HG02798 (cell line): ENCODE measurements around the gene NGLY1.

ENCODE experiments used
- ATAC-seq: cut with Tn5 transposase; IDR thresholded peaks from one replicate; pipeline ENCODE4 v1.9.1; 2021; ENCODE audit warnings: mild to moderate bottlenecking; ENCODE audit not compliant: unreplicated experiment, poor library complexity

Gene NGLY1

DNA sequence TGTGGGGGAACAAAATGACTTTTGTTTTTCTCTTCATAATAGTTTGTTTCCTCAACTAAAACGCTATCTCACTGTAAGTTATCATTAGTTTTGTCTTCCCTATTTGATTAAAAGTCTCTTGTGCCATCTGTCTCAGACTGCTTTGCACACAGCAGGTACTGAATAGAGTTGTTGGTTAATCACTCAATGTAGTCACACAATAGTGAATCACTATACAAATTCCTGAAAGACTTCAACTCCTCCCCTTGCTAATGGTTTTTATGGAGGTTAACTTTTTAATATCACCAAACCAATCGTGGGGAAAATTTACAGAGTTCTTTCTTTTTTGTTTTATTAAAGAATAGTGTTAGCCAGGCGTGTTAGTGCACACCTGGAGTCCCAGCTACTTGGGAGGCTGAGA, 2.6 kb upstream of the NGLY1 start:
- ATAC-seq, result no peak

DNA sequence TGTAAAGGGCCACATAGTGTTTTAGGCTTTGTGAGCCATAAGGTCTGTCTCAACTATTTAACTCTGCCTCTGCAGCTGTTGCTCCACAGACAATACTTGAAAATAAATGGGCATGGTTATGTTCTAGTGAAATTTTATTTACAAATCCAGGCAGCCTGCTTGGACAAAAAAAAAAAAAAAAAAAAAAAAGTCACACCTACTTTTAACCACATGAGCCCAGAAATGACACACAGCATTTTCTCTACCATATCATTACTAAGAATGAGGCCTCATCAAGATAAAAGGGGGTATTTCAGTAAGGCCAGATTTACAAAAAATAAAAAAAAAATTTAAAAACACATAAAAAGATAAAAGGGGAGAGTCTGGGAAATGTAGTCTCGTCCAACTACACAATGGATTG, 1.7 kb upstream of the NGLY1 start:
- ATAC-seq, result no peak

DNA sequence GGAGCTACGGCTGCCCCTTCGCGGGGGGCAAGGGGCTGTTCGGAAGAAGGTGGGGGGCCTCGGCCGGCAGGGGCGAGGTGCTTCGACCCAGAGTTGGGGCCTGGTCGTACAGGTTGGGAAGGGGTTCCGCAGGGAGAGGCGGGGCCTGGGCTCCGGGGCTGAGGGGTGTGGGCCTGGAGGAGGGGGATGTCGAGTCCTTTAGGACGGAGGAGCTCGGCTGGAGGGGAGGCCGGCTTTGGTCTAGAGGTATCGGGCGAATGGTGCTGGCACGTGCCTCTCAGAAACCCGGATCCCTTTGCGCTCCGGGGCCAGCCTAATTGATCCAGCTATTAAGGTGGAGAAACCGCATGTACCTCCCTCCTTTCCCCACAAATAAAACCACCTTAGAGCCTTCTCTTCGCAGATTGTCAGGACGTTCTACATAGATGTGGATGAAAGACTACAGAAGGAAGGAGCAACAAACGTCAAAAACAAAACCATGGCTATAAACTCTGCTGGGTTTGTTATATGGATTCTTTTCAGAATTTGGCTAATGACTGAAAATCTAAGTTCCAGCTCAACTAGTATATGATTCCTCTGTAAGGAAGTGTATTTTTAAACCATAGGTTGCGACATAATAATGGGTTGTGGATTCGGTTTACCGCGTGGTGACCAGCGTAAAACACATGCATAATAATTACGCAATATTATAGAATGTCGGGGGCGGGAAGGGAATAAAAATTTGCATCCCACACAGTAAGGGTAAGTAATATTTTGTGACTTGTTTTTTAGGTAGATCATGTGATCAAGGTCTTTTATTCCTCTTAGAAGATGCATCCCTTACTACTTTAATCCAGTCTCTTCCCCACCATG, 644 bp upstream of the NGLY1 start:
- peak; percentile 28 for ATAC-seq

DNA sequence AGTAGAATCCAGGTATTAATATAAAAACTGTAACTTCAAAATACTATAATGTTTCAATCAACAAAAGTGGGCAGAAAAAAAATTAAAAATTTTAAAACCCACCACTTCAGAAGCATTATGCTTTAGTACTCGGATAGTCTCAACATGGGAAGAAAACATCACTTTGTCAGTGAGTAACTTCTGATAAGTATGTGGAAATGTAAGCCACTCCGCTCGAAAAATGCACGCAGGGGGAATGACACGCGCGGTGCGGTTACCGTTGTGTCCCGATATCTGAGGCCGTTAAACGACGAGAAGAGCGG, 656 bp downstream of the NGLY1 start:
- no peak for ATAC-seq

DNA sequence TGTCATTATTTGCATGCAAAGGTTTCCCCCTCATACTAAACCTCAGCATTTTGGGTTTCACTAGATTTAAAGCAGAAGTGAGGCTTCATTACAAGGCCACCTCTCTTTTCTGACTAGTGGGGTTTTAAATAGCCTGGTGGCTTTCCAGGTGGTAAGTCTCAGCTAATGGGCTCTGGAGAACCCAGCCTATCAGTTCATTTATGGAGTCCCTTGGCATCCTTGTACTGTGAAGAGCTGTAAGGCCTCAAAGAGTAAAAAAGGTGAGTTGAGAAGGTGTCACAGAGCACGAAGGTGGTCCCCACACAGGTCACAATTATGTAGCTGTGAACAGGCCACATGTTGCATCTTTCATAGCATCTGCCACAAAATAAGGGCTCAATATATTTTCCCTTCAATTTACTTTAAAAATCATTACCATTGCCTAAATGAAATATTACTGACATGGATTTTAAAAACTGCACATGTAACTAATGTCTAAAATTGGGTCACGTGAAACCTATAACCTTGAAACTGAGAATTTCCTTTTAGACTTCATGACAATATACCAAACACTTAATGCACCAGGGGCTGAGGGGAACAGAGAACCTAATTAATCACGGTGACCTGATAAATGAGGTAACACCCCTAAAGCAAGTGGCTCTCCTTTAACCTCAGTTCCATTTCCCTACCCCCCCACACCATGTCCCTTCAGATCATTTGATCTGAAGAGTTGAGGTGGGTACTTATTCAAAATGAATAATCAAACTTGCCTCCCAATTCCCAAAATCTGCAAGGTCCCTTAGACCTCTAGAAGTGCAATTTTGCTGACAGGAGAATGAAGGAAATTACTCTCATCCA, 1.3 kb downstream of the NGLY1 start:
- peak; percentile 66 for ATAC-seq

DNA sequence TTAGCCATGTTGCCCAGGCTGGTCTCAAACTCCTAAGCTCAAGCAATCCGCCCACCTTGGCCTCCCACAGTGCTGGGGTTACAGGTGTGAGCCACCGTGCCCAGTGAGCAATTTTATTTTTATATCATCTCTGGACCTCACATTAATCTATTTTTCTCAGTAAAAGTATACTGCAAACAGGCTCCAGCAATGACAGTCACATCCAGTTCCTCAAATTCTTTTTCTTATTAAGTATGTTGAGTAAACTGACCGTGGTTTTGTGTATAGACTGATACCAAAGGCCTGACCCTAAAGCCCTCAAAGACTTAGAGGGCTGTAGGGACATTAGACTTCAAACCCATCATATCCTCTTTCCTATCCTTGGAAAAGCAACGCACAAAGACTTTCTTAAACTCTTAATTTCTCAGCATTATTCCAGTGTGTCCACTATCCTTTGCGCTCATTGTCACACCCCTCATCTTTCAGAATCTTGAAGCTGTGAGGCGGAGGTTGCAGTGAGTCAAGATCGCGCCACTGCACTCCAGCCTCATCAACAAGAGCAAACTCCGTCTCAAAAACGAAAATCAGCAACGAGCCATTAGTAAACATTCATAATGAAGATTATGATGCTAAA, 2.0 kb downstream of the NGLY1 start:
- no peak for ATAC-seq

DNA sequence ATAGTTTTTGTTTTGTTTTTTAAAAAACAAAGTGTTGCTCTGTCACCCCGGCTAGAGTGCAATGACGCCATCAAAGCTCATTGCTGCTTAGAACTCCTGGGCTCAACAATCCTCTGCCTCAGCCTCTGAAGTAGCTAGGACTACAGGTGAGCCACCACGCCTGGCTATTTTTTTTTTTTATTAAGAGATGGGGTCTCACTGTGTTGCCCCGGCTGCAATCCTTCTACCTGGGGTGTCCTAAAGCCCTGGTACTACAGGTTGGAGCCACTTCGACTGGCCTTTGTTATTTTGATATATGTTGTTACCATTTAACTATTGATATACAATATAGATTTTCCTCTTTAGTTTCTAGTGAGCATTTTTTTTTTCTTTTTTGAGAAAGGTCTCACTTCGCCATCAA, 2.6 kb downstream of the NGLY1 start:
- ATAC-seq, result no peak

DNA sequence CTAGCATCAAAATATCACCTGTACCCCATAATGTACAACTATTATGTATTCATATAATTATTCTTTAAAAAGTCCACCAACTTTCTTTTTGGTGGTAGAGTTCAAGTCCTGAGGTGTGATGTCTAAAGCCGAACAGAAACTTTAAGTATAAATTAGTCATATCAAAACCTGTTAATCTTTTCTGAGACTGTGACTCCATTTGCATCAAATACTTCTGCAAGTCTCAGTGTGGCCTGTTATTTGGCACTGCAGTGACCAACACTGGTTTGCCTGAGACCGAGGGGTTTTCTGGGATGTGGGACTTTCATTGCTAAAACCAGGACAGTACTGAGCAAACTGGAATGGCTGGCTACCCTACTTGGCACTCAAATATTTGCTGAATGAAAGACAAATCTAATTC, 7.3 kb downstream of the NGLY1 start:
- peak; percentile 66 for ATAC-seq

DNA sequence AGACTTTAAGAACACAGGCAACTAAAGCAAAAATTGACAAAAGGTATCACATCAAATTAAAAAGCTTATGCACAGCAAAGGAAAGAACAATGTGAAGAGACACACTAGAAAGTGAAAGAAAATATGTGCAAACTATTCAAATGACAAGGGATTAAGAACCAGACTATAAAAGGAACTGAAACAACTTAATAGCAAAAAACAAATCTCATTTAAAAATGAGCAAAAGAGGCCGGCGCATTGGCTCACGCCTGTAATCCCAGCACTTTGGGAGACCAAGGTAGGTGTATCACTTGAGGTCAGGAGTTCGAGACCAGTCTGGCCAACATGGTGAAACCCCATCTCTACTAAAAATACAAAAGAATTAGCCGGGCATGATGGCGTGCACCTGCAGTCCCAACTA, 14.4 kb downstream of the NGLY1 start:
- ATAC-seq, result peak; percentile 92

DNA sequence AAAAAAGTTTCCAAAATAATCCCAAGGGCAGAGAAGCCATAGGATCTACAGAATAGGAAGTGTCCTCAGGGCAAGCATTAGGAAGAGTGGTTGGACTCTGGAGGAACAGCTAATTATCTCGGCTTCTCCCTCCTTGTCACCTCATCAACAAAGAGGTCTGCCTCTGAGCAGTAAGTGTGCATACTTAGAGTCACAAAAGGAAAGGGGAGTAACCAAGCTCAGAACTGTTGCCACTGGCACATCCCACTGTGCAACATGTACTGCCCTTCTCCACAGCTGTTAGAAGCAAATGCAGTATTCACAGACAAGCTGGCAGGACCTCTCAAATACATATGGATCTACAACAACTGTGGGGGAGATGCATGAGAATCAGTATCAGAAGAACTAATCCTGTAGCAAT, 31.5 kb downstream of the NGLY1 start:
- ATAC-seq, result no peak

DNA sequence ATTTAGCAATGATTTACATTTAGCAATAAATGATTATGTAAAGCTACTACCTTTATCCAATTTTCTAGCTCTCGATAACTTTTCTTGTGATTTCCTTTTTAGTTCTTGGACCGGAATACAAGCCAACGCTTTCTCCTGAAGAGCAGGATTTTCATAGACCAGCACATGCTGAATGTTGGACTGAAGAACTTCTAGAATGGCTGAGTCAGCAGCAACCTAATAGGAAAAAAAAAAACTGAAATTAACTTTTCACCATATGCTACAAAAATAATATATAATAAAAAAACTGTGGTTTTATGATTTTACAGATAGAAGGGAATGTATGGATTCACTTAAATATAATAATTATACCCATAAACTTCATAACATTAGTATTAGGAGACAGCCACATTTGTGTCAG, 32.2 kb downstream of the NGLY1 start:
- no peak for ATAC-seq

DNA sequence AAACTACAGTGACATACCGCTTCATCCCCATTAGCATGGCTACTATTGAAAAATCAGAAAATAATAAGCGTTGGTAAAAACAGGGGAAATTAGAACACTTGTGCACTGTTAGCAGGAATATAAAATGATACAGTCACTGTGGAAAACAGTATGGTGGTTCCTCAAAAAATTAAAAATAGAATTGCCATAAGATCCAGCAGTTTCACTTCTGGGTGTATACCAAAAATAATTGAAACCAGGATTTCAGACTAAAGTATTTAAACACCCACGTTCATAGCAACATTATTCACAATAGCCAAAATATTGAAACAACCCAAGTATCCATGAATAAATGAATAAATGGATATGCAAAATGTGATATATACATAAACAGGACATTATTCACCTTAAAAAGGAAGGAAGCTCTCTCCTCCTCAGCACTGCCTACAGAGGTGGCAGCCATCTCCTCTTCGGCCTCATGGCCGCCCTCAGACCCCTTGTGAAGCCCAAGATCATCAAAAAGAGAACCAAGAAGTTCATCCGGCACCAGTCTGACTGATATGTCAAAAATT, 34.1 kb downstream of the NGLY1 start:
- ATAC-seq, result no peak

DNA sequence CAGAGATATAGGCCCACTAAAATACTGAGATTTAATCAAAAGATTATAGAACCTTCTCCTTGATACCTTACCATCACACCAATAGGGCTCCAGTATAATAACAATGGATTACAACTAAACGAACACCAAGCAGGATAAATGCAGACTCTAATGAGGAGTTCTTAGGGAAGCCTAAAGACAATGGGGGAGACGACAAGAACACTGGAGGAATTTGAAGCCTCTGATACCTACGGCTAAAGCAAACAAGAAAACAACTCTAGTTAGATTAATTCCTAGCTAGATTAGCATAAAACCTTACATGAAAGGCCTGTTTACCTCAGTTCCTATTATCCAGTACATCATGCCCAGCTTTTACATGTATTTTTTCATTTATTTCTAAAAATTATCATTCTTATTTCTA, 35.1 kb downstream of the NGLY1 start:
- no peak for ATAC-seq

DNA sequence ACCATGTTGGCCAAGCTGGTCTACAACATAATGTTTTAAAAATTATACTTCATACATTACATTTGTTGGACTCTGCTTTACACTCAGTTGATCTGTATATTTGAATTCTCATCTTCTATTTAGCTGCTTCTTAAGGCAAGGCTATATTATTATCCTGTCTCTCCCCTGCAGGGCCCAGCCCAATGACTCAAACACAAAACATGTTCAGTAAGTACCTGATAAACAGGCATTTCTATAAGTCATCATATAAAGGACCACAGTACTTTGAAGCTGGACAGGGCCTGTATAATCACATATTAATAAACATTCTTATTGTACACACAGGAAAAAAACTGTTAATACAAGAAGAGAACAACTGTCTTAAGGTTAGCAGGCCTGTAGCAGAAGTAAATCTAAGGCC, 36.2 kb downstream of the NGLY1 start:
- ATAC-seq, result no peak

DNA sequence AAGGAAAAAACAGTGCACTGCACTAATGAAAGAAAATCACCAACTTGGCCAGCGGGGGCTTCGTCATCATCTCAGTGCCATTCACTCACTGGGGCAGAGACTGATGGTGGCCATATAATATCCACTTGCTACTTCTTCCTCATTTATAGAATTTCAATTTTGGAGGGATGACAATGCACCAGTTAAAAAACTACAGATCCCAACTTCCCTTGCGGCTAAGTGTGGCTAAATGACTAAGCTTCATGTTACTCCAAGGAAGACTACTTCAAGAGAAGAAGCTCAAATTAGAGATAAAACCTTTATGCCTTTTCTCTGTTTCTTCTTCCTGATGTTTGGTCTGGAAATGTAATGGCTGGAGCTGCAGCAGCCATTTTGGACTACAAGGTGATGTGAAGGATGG, 38.8 kb downstream of the NGLY1 start:
- ATAC-seq, result no peak

DNA sequence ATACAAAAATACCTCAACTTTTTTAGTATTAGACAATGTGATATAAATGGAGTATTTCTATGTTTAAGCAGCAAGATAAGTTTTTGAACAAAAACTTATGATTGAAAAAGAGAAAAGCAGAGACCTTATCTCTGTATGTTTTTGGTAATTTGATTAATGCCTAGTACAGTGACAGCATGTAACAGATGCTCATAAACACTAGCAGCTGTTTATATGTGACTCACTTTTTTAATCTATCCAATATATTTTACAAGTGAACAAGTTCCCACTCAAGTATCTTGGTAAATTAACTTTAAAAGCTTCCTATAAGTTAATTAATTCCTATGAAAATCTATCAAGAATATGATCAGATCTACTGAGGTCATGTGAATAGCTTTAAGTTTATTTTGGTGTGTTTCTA, 55.1 kb downstream of the NGLY1 start:
- no peak for ATAC-seq

DNA sequence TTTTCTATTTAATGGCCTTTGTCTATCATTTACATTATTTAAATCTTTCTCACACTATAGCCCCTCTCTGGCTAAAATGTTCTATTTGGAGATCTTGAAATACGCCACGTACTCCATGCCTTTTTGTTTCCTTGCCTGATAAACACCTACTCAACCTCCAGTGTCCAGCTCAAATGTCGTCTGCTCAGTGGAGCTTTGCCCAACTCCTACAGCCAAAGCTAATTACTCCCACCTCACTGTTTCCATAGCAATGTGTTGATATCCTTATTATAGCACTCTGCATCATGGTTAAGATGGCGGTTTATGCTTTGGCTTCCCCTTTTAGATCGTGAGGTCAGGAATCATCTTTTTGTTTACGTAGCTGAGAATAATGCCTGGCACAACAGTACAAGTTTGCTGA, 55.9 kb downstream of the NGLY1 start:
- ATAC-seq, result no peak

DNA sequence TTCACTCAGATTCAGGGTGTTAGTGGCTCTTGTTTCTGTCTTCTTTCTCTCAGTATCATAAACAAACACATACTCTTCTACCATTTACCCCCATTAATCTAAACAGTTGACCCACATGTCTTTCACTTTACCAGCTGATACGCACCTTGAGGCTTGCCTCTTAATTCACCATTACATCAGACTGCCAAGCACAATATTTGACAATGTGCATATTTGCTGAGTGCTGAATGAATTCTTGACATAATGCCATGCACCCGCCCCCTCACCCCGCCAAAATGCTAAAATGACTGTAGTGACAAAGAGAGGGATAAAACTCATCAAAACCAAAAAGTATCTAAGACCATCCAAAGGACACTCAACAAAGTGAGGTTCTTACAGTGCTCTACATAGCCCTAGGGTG, 57.4 kb downstream of the NGLY1 start:
- ATAC-seq, result no peak

DNA sequence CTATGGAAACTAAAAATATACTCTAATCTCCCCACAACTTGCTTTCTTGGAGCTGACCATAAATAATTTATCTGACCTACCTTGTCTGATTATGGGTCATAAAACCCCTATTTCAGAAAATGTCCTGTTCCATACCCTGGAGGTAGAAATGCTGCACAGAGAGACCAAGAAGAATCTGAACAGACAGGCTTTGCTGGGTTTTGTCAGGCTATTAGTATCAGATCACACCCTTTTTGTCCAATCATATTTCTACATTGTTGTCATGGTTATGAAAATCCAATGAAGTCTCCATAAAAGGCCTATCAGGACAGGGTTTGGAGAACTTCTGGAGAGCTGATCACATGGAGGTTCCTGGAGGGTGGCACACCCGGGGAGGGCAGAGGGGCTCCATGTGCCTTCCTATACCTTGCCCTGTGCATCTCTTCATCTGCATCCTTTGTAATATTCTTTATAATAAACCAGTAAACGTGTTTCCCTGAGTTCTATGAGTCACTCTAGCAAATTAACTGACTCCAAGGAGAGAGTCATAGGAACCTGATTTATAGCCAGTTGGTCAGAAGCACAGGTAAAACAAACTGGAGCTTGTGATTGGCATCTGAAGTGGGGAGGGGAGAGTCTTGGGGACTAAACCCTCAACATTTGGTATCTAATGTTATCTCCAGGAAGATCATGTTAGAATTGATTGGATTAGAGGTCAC, 58.1 kb downstream of the NGLY1 start:
- no peak for ATAC-seq

DNA sequence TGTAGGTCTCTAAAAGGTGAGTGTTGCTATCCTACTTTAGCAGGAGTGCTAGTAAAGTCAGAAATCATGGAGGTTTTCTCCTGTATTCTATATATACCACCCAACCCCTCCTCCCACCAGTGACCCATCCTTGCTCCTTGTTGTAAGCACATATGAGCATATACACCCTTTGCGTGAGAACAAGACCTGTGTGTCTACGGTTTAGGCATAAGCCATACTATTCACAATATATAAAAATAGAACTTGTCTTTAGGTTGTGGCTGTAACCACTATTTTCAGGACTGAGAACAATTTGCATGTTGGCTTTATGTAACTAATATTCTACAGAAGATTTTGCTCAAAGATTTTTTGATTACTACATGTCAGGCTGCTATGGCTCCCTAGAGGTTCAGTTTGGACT, 59.4 kb downstream of the NGLY1 start:
- ATAC-seq, result peak; percentile 76

DNA sequence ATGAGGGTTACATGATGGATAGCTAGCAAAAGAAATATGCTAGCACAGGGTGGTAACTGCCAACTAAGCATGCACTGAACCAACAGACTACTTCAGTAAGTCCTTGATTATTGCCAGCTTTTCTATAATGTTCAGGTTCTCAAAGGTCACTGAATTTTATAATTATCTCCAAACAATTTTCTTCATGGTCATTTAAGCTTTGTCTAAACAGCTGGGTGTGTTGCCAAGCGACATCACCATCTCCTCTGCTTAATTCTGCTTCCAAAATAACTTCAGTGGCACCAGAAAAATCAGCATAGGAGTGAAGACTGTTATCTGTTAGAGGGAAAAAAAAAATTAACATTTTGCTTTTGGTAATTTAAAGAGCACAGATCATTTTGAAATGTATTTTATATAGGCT, 63.9 kb downstream of the NGLY1 start:
- ATAC-seq, result no peak
